NCI-H2029 treated with DMSO at 0.1 percent for 48 hours (cell line): ENCODE data around the gene PIGH.
"Not testable (repeated sequence)": the region's sequence is repeated elsewhere in the genome, so short reads cannot be mapped to it uniquely, and the experiment has no call there.

ENCODE experiments used
- DNase-seq: peaks from one replicate; lab custom pipeline; 2025; lab: John Stamatoyannopoulos, UW

The PIGH gene

GRCh38 chr14:67609642-67610310 is 9.7 kb upstream of the PIGH start:
- DNase-seq, result no peak

GRCh38 chr14:67607646-67608045 is 7.6 kb upstream of the PIGH start:
- no peak for DNase-seq

- no peak for DNase-seq
Observed at GRCh38 chr14:67602995-67603545, 3.0 kb upstream of the PIGH start.

- no peak for DNase-seq
Observed at GRCh38 chr14:67602076-67602475, 2.0 kb upstream of the PIGH start.

- DNase-seq, result not testable (repeated sequence)
Observed at GRCh38 chr14:67600562-67600974, 500 bp upstream of the PIGH start.

GRCh38 chr14:67595392-67595791 is 4.7 kb downstream of the PIGH start:
- no peak for DNase-seq

GRCh38 chr14:67593650-67594049 is 6.4 kb downstream of the PIGH start:
- DNase-seq, result not testable (repeated sequence)

GRCh38 chr14:67589204-67589770 is 10.8 kb downstream of the PIGH start:
- DNase-seq, result no peak

- no peak for DNase-seq
Observed at GRCh38 chr14:67586369-67586768, 13.7 kb downstream of the PIGH start.

- no peak for DNase-seq
Observed at GRCh38 chr14:67584978-67585377, 15.1 kb downstream of the PIGH start.

- DNase-seq, result no peak
Observed at GRCh38 chr14:67583711-67584644, 16.1 kb downstream of the PIGH start.

GRCh38 chr14:67582061-67582460 is 18.0 kb downstream of the PIGH start:
- no peak for DNase-seq

- no peak for DNase-seq
Observed at GRCh38 chr14:67581643-67582042, 18.4 kb downstream of the PIGH start.

GRCh38 chr14:67580336-67581171 is 19.5 kb downstream of the PIGH start:
- DNase-seq, result no peak

GRCh38 chr14:67579636-67580035 is 20.4 kb downstream of the PIGH start:
- DNase-seq, result no peak

GRCh38 chr14:67579040-67579439 is 21.0 kb downstream of the PIGH start:
- no peak for DNase-seq

GRCh38 chr14:67577909-67578749 is 21.9 kb downstream of the PIGH start:
- DNase-seq, result no peak

- no peak for DNase-seq
Observed at GRCh38 chr14:67577181-67577808, 22.8 kb downstream of the PIGH start.

- DNase-seq, result no peak
Observed at GRCh38 chr14:67576216-67576955, 23.7 kb downstream of the PIGH start.

- no peak for DNase-seq
Observed at GRCh38 chr14:67575684-67576083, 24.4 kb downstream of the PIGH start.
